Type B pancreatic cell (in vitro differentiated cells): ENCODE measurements around the gene INO80E. TPM values are rescaled to one million over a fixed set of nuclear protein-coding genes. Genes with fewer than 3 reads are reported as not detected.

Source experiments
- DNase-seq: peaks from one replicate; pipeline ENCODE4 v3.0.0; 2021; ENCODE audit warnings: mixed read lengths; ENCODE audit not compliant: unreplicated experiment; ENCODE audit errors: extremely low spot score
- H3K27ac Mint-ChIP-seq: 2 replicates; pipeline ENCODE4 v1.8.0; 2021; ENCODE audit warnings: mild to moderate bottlenecking, mixed read lengths
- H3K27me3 Mint-ChIP-seq: 2 replicates; pipeline ENCODE4 v1.8.0; 2021; ENCODE audit warnings: mixed read lengths
- H3K36me3 Mint-ChIP-seq: 2 replicates; pipeline ENCODE4 v1.8.0; 2021; ENCODE audit warnings: mixed read lengths
- H3K4me1 Mint-ChIP-seq: one replicate; pipeline ENCODE4 v1.8.0; 2021; ENCODE audit warnings: mixed read lengths; ENCODE audit not compliant: unreplicated experiment
- H3K4me3 Mint-ChIP-seq: 2 replicates; pipeline ENCODE4 v1.8.0; 2021; ENCODE audit warnings: mild to moderate bottlenecking, mixed read lengths
- H3K9me3 Mint-ChIP-seq: 2 replicates; pipeline ENCODE4 v1.8.0; 2021; ENCODE audit warnings: mixed read lengths
- CTCF ChIP-seq: fragments of 200-600 bp; sonication (generic); conservative IDR thresholded peaks from 2 replicates; pipeline ENCODE4 v1.5.0; 2021; ENCODE audit warnings: antibody characterized with exemption, mild to moderate bottlenecking
- total RNA-seq: library from RNA; stranded (reverse); gene quantifications from 2 replicates; pipeline ENCODE4 v1.2.1, GENCODE V29; 2021; ENCODE audit warnings: low replicate concordance

The INO80E gene
- total RNA-seq, 1 donor from 2014 or later: 78.7 TPM

- Mint-ChIP-seq H3K9me3 (no peaks in the 10 kb centered on the region), H3K27ac (no peak overlapping the region), H3K27me3 (no peaks in the 10 kb centered on the region), H3K36me3 (peaks cover 7% of the 10 kb centered on the region), H3K4me3 (no peak overlapping the region), H3K4me1 (no peaks in the 10 kb centered on the region)
- no peak for TF ChIP-seq CTCF
- no peak for DNase-seq
Measured at GRCh38 chr16:29984137-29984763, 11.8 kb upstream of the INO80E start.

GRCh38 chr16:29984764-29985147, 11.3 kb upstream of the INO80E start:
- no peak for TF ChIP-seq CTCF
- Mint-ChIP-seq H3K27me3 (no peaks in the 10 kb centered on the region), H3K4me3 (no peak overlapping the region), H3K9me3 (no peaks in the 10 kb centered on the region), H3K27ac (no peak overlapping the region), H3K4me1 (no peaks in the 10 kb centered on the region), H3K36me3 (peaks cover 11% of the 10 kb centered on the region)
- no peak for DNase-seq

GRCh38 chr16:29985271-29985811, 10.7 kb upstream of the INO80E start:
- Mint-ChIP-seq H3K27me3 (no peaks in the 10 kb centered on the region), H3K27ac (no peak overlapping the region), H3K4me3 (no peak overlapping the region), H3K9me3 (no peaks in the 10 kb centered on the region), H3K36me3 (peaks cover 13% of the 10 kb centered on the region), H3K4me1 (peaks cover 1% of the 10 kb centered on the region)
- DNase-seq: no peak
- no peak for TF ChIP-seq CTCF

GRCh38 chr16:29986231-29986630, 9.8 kb upstream of the INO80E start:
- Mint-ChIP-seq H3K4me3 (no peak overlapping the region), H3K27ac (no peak overlapping the region), H3K4me1 (peaks cover 4% of the 10 kb centered on the region), H3K9me3 (no peaks in the 10 kb centered on the region), H3K27me3 (no peaks in the 10 kb centered on the region), H3K36me3 (peaks cover 17% of the 10 kb centered on the region)
- no peak for DNase-seq
- TF ChIP-seq CTCF: no peak

GRCh38 chr16:29986931-29987330, 9.1 kb upstream of the INO80E start:
- peaks cover 17% of the 10 kb centered on the region for H3K36me3 Mint-ChIP-seq
- H3K27ac Mint-ChIP-seq: no peak overlapping the region
- H3K4me1 Mint-ChIP-seq: peaks cover 4% of the 10 kb centered on the region
- TF ChIP-seq CTCF: no peak
- DNase-seq: no peak
- H3K4me3 Mint-ChIP-seq: no peak overlapping the region
- H3K9me3 Mint-ChIP-seq: no peaks in the 10 kb centered on the region
- no peaks in the 10 kb centered on the region for H3K27me3 Mint-ChIP-seq
